NCI-H1694 (cell line): ENCODE results near the gene CPT1B.
"Not testable (repeated sequence)": the region's sequence is repeated elsewhere in the genome, so short reads cannot be mapped to it uniquely, and the experiment has no call there.

Source experiments
- DNase-seq: peaks from one replicate; lab custom pipeline; 2025; lab: John Stamatoyannopoulos, UW

CPT1B gene

GRCh38 chr22:50577987-50578775 lies at the start of gene CPT1B:
TSS of gene CPT1B (minus strand) at chr22:50578427. CDS start at chr22:50577915, 512 bp downstream.
- DNase-seq: no peak

DNA sequence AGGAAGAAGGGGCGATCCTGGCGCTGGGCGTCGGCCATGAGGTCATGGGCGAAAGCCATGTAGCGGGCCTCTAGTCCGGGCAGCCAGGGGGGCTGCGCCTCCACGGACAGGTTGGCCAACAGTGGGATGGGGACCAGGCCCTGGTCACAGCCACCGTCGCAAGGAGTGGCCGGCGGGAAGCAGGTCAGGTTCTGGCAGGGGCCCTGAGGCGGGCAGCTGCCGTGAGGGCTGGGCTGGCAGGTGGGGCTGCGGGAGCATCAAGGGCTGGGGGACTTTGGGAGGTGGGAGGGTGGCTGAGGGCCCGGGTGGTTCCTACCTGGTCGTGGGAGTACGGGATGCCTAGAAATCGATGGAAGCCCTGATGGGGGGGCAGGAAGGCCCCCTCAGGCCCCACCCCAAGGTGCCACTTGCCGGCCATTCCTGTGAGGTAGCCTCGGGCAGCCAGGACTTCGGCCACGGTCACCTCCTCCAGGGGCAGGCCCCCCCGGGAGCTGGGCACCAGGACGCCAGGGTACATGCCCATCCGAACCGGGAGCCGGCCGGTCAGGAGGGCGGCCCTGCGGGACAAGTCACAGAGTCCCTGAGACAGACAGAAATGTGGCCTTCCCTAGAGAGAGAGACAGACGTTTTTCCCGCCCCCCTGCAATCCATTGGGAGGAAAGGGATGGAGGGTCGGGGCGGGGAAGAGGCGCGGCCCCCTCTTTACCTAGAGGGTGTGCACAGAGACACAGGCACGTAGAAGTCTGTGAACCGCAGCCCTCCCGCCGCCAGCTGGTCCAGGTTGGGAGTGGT lies 48.8 kb upstream of the CPT1B start:
- DNase-seq: no peak

GRCh38 chr22:50626314-50626849 lies 48.2 kb upstream of the CPT1B start:
- no peak for DNase-seq

GRCh38 chr22:50625568-50626313 lies 47.5 kb upstream of the CPT1B start:
- DNase-seq: no peak

- no peak for DNase-seq
Observed at GRCh38 chr22:50625131-50625567, 46.9 kb upstream of the CPT1B start.

DNA sequence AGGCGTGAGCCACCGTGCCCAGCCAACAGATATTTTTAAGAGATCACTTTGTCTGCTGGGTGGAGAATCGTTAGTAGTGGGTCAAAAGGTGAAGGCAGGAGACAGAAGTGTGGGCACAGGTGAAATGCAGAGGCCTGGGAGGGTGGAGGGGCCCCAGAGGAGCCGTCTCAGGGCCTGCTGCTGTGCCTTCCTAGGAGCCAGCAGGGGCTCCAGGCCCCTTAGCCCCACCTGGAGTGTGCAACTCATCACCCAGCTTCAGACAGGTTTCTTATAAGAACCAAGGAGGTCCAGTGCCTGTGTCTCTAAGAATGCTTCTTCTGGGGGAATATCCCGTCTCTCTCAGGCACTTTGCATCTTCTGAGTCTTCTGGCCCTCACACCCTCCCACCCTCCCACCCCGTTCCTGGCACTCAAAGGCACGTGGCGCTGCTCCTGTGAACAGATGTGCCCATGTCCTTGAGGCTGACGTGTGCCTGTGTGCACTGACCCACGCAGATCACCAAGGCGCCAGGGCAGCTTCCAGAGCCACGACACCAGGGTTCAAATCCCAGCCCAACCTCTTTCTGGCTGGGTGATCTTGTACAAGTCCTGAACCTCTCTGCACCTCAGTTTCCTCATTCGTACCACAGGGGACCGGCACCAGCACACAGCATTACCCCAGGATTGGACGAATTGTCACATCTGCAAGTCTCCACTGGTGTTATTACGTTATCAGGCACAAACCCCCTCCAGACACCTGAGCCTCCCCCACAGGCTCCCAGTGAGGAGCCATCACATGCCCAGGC lies 46.3 kb upstream of the CPT1B start:
- no peak for DNase-seq

- DNase-seq: no peak
Observed at GRCh38 chr22:50622723-50623327, 44.6 kb upstream of the CPT1B start.

DNA sequence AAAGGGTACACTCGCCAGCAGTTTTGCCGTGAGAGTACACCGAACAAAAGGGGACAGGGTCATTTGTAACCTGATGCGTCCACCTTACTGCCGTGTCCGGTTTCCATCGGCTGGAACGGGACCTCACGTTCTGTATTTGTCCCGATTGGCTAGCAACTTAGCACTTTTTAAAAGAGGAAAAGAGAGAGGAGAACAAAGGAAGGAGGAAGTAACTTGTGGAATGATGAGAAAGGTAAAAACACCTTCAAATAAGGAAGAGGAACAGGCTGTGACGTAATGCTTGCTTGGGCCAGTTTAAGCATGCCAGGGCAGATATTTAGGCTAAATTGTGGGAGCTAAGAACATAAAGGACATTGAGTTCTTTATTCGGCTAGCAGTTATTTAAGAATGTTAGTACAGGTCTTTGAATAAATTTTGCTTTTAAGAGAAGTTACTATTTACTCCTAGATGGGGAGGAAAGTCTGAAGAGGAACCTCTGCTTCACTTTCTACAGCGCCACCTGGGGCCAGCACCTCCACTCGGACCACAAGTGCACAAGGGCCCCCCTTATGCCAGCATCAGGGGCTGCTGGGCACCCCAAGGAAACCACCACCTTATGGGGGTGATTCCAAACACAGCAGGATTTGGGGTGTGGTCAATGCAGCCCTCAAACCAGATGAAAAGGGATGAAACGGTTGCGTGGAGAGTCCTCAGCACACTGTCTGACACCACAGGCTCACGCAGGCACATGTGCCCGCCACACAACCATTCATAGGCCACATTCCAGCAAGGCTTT lies 43.9 kb upstream of the CPT1B start:
- no peak for DNase-seq

DNA sequence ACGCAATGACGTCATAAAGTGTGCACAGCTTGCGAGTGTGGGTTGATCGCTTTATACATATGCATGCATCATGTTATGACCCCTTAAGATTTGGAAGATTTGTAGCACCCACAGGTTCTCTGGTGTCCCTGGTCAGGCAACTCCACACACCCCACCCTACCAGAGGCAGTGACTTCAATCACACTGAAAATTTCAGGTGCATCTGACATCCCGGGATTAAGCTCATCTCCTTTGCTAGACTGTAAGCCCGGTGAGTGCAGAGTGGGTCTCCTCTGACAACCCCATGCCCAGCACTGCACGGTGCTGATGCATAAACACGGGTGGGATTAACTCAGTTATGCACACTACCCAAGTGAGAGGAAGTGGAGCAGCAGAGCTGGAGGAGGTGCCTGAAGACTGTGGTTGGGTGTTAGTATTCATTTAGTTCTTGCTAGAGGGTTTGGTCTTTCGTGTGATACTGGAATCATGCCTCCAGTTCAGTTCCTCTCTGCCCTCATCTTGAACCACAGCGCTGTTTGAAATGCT lies 43.2 kb upstream of the CPT1B start:
- no peak for DNase-seq

DNA sequence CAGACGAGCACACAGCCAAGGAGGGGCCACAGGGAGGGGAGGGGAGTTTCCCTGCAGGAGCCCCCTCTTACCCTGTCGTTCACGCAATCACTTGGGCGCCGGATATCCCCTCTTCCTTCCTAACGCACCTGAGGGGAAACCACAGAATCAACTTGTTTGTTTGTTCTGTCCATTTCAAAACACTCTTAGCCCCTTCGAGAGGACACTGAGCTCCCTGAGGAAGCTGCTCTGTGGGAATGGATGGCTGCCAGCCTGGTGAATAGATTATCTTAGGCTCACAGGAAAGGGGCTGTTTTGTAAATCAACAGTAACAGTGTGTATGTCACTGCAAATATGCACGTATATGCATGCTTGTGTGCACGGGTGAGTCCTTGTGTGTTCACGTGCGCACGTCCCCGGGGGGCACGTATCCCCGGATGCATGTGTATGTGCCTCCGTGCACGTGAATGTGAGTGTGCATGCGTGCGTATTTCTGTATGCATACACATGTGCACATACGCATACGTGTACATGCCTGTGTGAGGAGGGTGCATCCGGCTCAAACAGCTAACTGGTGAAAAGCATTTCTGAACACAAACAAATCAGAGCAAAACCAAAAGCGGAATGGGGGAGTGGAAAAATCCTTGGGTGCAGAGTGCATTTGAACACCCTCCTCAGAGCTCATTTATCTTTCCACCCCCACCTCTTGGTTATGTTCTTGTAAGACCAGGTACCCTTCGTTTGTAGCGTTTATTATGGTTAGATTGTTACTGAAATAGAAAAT lies 42.5 kb upstream of the CPT1B start:
- no peak for DNase-seq

DNA sequence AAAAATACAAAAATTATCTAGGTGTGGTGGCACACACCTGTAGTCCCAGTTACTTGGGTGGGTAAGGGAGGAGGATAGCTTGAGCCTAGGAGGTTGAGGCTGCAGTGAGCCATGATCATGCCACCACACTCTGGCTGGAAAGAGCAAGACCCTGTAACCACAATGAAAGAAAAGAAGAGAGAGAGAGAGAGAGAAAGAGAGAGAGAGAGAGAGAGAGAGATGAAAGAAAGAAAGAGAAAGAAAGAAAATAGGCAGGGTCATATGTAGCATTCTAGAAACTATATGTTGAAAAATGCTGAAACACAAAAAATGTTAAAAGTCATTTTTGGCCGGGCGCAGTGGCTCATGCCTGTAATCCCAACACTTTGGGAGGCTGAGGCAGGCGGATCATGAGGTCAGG lies 36.1 kb upstream of the CPT1B start:
- DNase-seq: not testable (repeated sequence)

DNA sequence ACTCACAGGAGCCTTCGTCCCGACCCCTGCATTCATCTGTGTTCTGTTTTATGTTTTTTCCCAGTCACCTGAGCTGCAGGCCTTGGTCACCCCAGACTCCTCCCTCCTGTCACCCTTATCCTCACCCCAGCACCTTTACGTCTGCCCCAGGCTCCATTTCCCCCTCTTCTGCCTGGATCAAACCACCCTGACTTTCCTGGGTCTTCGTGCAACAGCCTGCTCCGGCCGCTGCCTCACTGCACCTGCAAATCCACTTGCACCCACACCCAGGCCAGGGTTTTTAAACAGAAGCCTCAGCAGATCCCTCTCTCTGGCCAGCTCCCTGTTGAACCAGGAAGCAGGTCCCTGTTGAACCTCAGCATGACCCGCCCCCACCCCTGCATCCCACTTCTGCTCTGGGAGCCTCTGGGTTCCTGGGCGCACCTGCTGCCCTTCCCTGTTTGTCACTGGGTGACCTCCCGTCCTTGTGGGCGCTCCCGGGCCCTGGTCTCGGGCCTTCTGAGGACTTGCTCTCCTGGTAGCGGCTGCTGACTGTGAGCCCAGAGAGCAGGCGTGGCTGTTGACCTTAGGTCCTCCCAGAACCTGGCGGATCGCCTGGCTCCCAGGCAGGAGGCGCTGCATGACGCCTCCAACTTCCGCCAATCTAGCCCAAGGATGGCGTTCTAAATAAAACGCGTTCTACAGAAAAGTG lies 35.2 kb upstream of the CPT1B start:
- DNase-seq: peak; percentile 19

DNA sequence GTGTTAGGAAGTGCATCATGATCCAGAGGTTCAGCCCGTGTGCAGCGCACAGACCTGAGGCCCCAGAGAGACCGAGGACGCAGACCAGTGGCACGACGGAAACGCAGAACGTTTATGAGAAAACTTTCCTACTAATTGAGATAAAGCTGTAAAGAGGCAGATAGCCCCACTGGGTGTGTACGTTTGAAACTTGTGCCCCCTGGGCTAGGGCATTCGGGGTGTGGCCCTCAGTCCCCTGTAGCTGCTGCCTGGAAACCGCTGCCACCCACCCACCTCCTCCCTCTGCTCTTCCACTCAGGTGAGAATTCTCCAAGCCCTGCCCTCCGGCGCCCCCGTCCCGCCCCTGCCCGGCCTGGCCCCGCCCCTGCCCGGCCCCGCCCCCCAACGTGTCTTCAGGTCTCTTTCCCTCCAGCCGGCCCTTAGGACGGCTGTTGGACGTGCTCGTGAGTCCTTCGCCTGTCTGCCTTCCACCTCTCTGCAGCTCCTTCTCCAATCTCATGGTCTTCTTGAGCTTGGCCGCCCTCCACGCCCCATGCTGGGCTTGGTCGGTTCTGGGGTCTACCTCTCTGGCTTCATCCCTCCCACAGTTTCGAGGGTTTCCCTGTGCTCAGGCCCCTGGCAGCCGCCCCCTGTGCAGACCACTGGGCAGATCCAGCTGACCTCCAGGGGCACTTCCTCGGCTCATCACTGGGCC lies 34.4 kb upstream of the CPT1B start:
- no peak for DNase-seq

GRCh38 chr22:50612168-50612527 lies 33.9 kb upstream of the CPT1B start:
- DNase-seq: no peak

DNA sequence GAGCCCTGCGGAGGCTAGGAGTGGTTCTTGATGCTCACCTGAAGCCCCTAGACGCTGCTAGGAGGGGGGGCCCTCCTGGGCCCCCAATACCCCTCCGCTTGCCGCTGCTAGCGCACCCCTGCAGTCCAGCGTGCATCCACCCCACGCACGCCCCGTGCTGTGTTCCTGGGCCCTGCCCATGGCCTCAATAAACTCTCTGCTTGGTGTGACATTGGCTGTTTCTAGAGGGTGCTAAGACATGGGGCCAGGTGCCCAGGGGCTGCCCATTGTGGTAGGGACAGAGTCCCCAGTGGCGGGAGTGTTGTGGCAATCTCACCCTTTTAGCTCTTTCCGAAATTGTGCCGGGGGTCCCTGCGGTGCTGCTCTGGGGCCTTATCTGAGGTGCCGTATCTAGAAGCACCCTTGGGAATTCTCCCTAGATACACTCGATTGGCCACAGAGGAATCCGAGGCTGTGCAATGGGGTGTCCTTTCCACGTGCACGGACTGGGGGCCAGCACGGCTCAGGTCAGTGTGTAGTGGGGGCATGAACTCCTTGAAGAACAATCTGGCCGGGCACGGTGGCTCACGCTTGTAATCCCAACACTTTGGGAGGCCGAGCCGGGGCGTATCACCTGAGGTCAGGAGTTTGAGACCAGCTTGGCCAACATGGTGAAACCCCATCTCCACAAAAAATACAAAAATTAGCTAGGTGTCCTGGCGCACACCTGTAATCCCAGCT lies 33.3 kb upstream of the CPT1B start:
- DNase-seq: no peak

- no peak for DNase-seq
Observed at GRCh38 chr22:50610581-50610980, 32.4 kb upstream of the CPT1B start.

GRCh38 chr22:50610041-50610451 lies 31.8 kb upstream of the CPT1B start:
- no peak for DNase-seq
